SK-N-SH (cell line): ENCODE data around the gene DENND5B. TPM values are rescaled to one million over a fixed set of nuclear protein-coding genes. Genes with fewer than 3 reads are reported as not detected.

Experiments
- CTCF ChIA-PET: fragments of 300-600, 350-600 bp; formaldehyde crosslinking; extraction: SDS; loops from one replicate; lab custom pipeline; 2021; lab: Yijun Ruan, JAX
- POLR2A ChIA-PET: fragments of 350-600 bp; sonication (Branson Sonifier 250); formaldehyde crosslinking; extraction: SDS; loops from one replicate; lab custom pipeline; 2020; ENCODE audit warnings: antibody characterized with exemption, inconsistent platforms; lab: Yijun Ruan, JAX
- DNase-seq: peaks from one replicate; pipeline ENCODE4 v3.0.0; 2012
- H2AFZ ChIP-seq: fragments of 200-600 bp; sonication (generic); 2 replicates; pipeline ENCODE4 v1.8.1; 2016; ENCODE audit warnings: antibody characterized with exemption, mild to moderate bottlenecking, low read depth
- H3F3A ChIP-seq: fragments of 200-600 bp; sonication (generic); replicated peaks from 2 replicates; pipeline ENCODE3; 2016; ENCODE audit warnings: antibody characterized with exemption, mild to moderate bottlenecking; ENCODE audit not compliant: insufficient read depth
- H3K27ac ChIP-seq, 2 experiments: fragments of 200-500 bp in 1 of 2; fragments of 200-600 bp in 1 of 2; sonication (Bioruptor generic) in 1 of 2; sonication (generic), shearing (Covaris generic) in 1 of 2; 2 replicates each; pipeline versions ENCODE4 v1.5.1 to v1.6.1; 2014 to 2016; ENCODE audit warnings: low read depth in 2 of 2, inconsistent platforms in 1 of 2, low read length in 1 of 2, mild to moderate bottlenecking in 1 of 2, mixed read lengths in 1 of 2
- H3K27me3 ChIP-seq: fragments of 200-600 bp; sonication (generic), shearing (Covaris generic); 2 replicates; pipeline ENCODE4 v1.6.1; 2016; ENCODE audit warnings: mixed run types; ENCODE audit not compliant: insufficient read depth
- H3K36me3 ChIP-seq, 2 experiments: fragments of 200-500 bp in 1 of 2; fragments of 200-600 bp in 1 of 2; sonication (Bioruptor generic) in 1 of 2; sonication (generic) in 1 of 2; replicated peaks in 1 of 2; 2 replicates each; pipeline versions ENCODE3 to v1.5.1; 2014 to 2016; ENCODE audit warnings: low read length in 1 of 2, mild to moderate bottlenecking in 1 of 2; ENCODE audit not compliant: insufficient read depth in 2 of 2, control insufficient read depth in 1 of 2
- H3K4me1 ChIP-seq, 2 experiments: fragments of 200-500 bp in 1 of 2; fragments of 200-600 bp in 1 of 2; sonication (Bioruptor generic) in 1 of 2; sonication (generic), shearing (Covaris generic) in 1 of 2; 2 replicates each; pipeline versions ENCODE4 v1.5.1 to v1.6.1; 2014 to 2016; ENCODE audit warnings: low read depth in 1 of 2, low read length in 1 of 2, mixed run types in 1 of 2; ENCODE audit not compliant: insufficient read depth in 2 of 2, control insufficient read depth in 1 of 2
- H3K4me2 ChIP-seq: fragments of 200-600 bp; sonication (generic), shearing (Covaris generic); 2 replicates; pipeline ENCODE4 v1.6.1; 2017; ENCODE audit warnings: mixed run types
- H3K4me3 ChIP-seq, 2 experiments: fragments of 200-500 bp in 1 of 2; fragments of 200-600 bp in 1 of 2; sonication (Bioruptor generic) in 1 of 2; sonication (generic), shearing (Covaris generic) in 1 of 2; 2 replicates each; pipeline versions ENCODE4 v1.5.1 to v1.8.1; 2014 to 2016; ENCODE audit warnings: low read depth in 2 of 2, inconsistent platforms in 1 of 2, low read length in 1 of 2, mild to moderate bottlenecking in 1 of 2, mixed read lengths in 1 of 2, moderate library complexity in 1 of 2
- H3K79me2 ChIP-seq: fragments of 200-600 bp; sonication (generic); 2 replicates; pipeline ENCODE4 v1.8.1; 2017; ENCODE audit warnings: mild to moderate bottlenecking; ENCODE audit not compliant: insufficient read depth
- H3K9ac ChIP-seq: fragments of 200-600 bp; sonication (generic); 2 replicates; pipeline ENCODE4 v1.6.1; 2017; ENCODE audit warnings: mixed run types
- H3K9me2 ChIP-seq: fragments of 200-600 bp; sonication (generic); 2 replicates; pipeline ENCODE4 v1.6.1; 2017; ENCODE audit warnings: mixed run types
- H3K9me3 ChIP-seq: fragments of 200-600 bp; sonication (generic); 2 replicates; pipeline ENCODE4 v1.6.1; 2017; ENCODE audit warnings: mixed run types, mild to moderate bottlenecking, moderate library complexity
- H4K20me1 ChIP-seq: fragments of 200-600 bp; sonication (generic); 2 replicates; pipeline ENCODE4 v1.6.1; 2017; ENCODE audit warnings: mild to moderate bottlenecking, mixed run types; ENCODE audit not compliant: insufficient read depth
- ELF1 ChIP-seq: IDR thresholded peaks from 2 replicates; pipeline ENCODE4 v1.4.0; 2012
- FOSL2 ChIP-seq: IDR thresholded peaks from 2 replicates; pipeline ENCODE4 v1.4.0; 2012; ENCODE audit warnings: low read depth, mild to moderate bottlenecking, moderate library complexity, borderline replicate concordance
- FOXJ3 ChIP-seq: sonication (generic); formaldehyde crosslinking; IDR thresholded peaks from 2 replicates; pipeline ENCODE4 v1.5.1; 2020; ENCODE audit warnings: mild to moderate bottlenecking, missing genetic modification reagents
- GABPA ChIP-seq: IDR thresholded peaks from 2 replicates; pipeline ENCODE4 v1.4.0; 2012; ENCODE audit warnings: low read depth, mild to moderate bottlenecking
- GATA2 ChIP-seq: sonication (generic); formaldehyde crosslinking; IDR thresholded peaks from 2 replicates; pipeline ENCODE4 v1.5.0; 2020; ENCODE audit warnings: mild to moderate bottlenecking, missing genetic modification reagents
- JUND ChIP-seq: IDR thresholded peaks from 2 replicates; pipeline ENCODE4 v1.4.0; 2012
- MXI1 ChIP-seq: IDR thresholded peaks from 2 replicates; pipeline ENCODE4 v1.6.1; 2012; ENCODE audit warnings: mild to moderate bottlenecking, low read depth, low read length, improper control_type of control experiment
- NFIC ChIP-seq: IDR thresholded peaks from 2 replicates; pipeline ENCODE4 v1.4.0; 2012; ENCODE audit warnings: borderline replicate concordance
- RAD21 ChIP-seq: IDR thresholded peaks from 2 replicates; pipeline ENCODE4 v1.6.1; 2012; ENCODE audit warnings: mild to moderate bottlenecking, low read length
- RCOR1 ChIP-seq: fragments of 150-350 bp; IDR thresholded peaks from 2 replicates; pipeline ENCODE4 v1.6.1; 2017; ENCODE audit warnings: antibody characterized with exemption, low read length
- RFX5 ChIP-seq: IDR thresholded peaks from 2 replicates; pipeline ENCODE4 v1.6.1; 2012; ENCODE audit warnings: mild to moderate bottlenecking, improper control_type of control experiment, low read length
- RXRA ChIP-seq: IDR thresholded peaks from 2 replicates; pipeline ENCODE4 v1.4.0; 2012; ENCODE audit warnings: low read depth, mild to moderate bottlenecking, borderline replicate concordance
- SIN3A ChIP-seq: IDR thresholded peaks from 2 replicates; pipeline ENCODE4 v1.6.1; 2012; ENCODE audit warnings: low read depth, mild to moderate bottlenecking, low read length, moderate library complexity, borderline replicate concordance
- SMC3 ChIP-seq: IDR thresholded peaks from 2 replicates; pipeline ENCODE4 v1.6.1; 2012; ENCODE audit warnings: low read depth, low read length, improper control_type of control experiment
- YY1 ChIP-seq: IDR thresholded peaks from 2 replicates; pipeline ENCODE4 v1.4.0; 2012; ENCODE audit warnings: low read depth, mild to moderate bottlenecking
- WGBS: methylation state at CpG from one replicate; pipeline ENCODE4 v1.1.6; 2017; ENCODE audit warnings: low lambda C conversion rate; 5-methylcytosine and 5-hydroxymethylcytosine counted together
- polyA plus RNA-seq, 3 experiments: library from polyadenylated mRNA; depleted of rRNA; stranded (reverse); fragments of >200 nt; gene quantifications; 2 replicates each; pipeline ENCODE4 v1.2.3, GENCODE V29; 2012
- TF ChIP-seq, protein P1 (sequence below): IDR thresholded peaks from 2 replicates; pipeline ENCODE4 v1.4.0; 2012; ENCODE audit warnings: low read depth, borderline replicate concordance
- TF ChIP-seq, protein P2 (sequence below): fragments of 200-600 bp; sonication (generic); IDR thresholded peaks from 2 replicates; pipeline ENCODE4 v1.6.1; 2017; ENCODE audit warnings: antibody characterized with exemption, mild to moderate bottlenecking, moderate library complexity
- TF ChIP-seq, protein P3 (sequence below): fragments of 150-350 bp; IDR thresholded peaks from 2 replicates; pipeline ENCODE4 v1.6.1; 2016; ENCODE audit warnings: mild to moderate bottlenecking, low read depth, low read length
- TF ChIP-seq, protein P4 (sequence below): IDR thresholded peaks from 2 replicates; pipeline ENCODE4 v1.6.1; 2012; ENCODE audit warnings: mild to moderate bottlenecking, low read depth, low read length, moderate library complexity

Gene DENND5B
- polyA plus RNA-seq, 1 of the 3 experiments (the other 2 are of a cell fraction) = 5.3 TPM

DNA sequence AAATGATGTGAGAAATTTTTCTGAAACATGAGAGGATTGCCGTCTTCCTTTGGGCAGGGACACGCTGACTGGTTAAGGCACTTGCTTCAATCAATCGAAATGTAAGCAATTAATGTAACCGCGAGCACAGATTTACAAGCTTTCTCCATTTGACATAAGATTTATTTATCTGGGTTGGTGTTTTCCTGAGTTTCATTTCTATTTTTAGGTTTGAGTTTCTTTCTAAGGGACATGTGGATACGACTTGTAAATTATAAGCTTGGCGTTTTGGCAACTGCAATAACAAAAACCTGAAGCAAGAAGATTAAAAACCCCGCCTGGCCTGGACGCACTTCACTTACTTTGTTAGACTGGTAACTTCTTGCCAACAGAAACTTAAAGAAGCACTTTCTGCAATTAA lies 244.7 kb downstream of the DENND5B start:
- no peaks in the 10 kb centered on the region for H3K4me1 ChIP-seq
- ChIA-PET POLR2A (no interaction called here), CTCF (interaction anchor here (0.6 to 3.4 kb wide), 3 partner anchors 16 to 174 kb away, joined by 3 to 14 read pairs (median 4); no protein-coding TSS in a partner anchor)
- no peak overlapping the region for H3K9ac ChIP-seq
- H3F3A ChIP-seq = no peaks in the 10 kb centered on the region
- H3K27ac ChIP-seq = no peak overlapping the region
- H3K36me3 ChIP-seq = no peaks in the 10 kb centered on the region
- no peak overlapping the region for H2AFZ ChIP-seq
- TF ChIP-seq, protein P1, sequence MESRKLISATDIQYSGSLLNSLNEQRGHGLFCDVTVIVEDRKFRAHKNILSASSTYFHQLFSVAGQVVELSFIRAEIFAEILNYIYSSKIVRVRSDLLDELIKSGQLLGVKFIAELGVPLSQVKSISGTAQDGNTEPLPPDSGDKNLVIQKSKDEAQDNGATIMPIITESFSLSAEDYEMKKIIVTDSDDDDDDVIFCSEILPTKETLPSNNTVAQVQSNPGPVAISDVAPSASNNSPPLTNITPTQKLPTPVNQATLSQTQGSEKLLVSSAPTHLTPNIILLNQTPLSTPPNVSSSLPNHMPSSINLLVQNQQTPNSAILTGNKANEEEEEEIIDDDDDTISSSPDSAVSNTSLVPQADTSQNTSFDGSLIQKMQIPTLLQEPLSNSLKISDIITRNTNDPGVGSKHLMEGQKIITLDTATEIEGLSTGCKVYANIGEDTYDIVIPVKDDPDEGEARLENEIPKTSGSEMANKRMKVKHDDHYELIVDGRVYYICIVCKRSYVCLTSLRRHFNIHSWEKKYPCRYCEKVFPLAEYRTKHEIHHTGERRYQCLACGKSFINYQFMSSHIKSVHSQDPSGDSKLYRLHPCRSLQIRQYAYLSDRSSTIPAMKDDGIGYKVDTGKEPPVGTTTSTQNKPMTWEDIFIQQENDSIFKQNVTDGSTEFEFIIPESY = no peak
- TF ChIP-seq, protein P2, sequence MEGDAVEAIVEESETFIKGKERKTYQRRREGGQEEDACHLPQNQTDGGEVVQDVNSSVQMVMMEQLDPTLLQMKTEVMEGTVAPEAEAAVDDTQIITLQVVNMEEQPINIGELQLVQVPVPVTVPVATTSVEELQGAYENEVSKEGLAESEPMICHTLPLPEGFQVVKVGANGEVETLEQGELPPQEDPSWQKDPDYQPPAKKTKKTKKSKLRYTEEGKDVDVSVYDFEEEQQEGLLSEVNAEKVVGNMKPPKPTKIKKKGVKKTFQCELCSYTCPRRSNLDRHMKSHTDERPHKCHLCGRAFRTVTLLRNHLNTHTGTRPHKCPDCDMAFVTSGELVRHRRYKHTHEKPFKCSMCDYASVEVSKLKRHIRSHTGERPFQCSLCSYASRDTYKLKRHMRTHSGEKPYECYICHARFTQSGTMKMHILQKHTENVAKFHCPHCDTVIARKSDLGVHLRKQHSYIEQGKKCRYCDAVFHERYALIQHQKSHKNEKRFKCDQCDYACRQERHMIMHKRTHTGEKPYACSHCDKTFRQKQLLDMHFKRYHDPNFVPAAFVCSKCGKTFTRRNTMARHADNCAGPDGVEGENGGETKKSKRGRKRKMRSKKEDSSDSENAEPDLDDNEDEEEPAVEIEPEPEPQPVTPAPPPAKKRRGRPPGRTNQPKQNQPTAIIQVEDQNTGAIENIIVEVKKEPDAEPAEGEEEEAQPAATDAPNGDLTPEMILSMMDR = no peak
- no peak for TF ChIP-seq JUND
- TF ChIP-seq FOXJ3 (CRISPR knock-in tag) = no peak
- no peak for TF ChIP-seq SIN3A
- TF ChIP-seq SMC3 = no peak
- TF ChIP-seq RCOR1 = no peak
- no peak for TF ChIP-seq MXI1
- no peak for TF ChIP-seq RXRA
- DNase-seq = no peak
- no peak overlapping the region for H3K4me3 ChIP-seq
- H3K9me2 ChIP-seq = no peaks in the 10 kb centered on the region
- 82% methylated on average over 9 of the region's 9 CpGs for WGBS
- H4K20me1 ChIP-seq = no peaks in the 10 kb centered on the region
- H3K79me2 ChIP-seq = no peaks in the 10 kb centered on the region
- no peaks in the 10 kb centered on the region for H3K9me3 ChIP-seq
- no peak overlapping the region for H3K4me2 ChIP-seq
- H3K27me3 ChIP-seq = no peaks in the 10 kb centered on the region

DNA sequence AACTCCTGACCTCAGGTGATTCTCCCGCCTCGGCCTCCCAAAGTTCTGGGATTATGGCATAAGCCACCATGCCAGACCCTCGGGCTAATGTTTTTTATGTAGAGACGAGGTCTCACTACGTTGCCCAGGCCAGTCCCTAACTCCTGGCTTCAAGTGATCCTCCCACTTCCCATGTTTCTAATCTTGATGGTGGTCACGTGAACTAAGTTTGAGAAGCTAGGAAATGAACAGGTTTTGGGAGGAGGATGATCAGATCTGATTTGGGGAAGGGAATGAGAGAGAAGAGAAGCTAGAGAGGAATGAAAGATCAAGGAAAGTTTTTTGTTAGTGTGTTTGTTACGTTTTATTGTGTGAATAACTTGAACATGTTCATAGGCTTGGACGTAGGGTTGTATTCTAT lies 247.8 kb downstream of the DENND5B start:
- 83% methylated on average over 8 of the region's 8 CpGs for WGBS
- Histone ChIP-seq H3K27me3 (no peaks in the 10 kb centered on the region), H3K4me3 (no peak overlapping the region), H3K27ac (no peak overlapping the region), H3K4me2 (no peak overlapping the region), H4K20me1 (no peaks in the 10 kb centered on the region), H3K9me2 (no peaks in the 10 kb centered on the region), H3K79me2 (no peaks in the 10 kb centered on the region), H3K9me3 (no peaks in the 10 kb centered on the region), H2AFZ (no peak overlapping the region), H3F3A (no peaks in the 10 kb centered on the region), H3K36me3 (no peaks in the 10 kb centered on the region), H3K9ac (no peak overlapping the region), H3K4me1 (no peaks in the 10 kb centered on the region)
- no peak for TF ChIP-seq MXI1
- no peak for TF ChIP-seq JUND
- no peak for TF ChIP-seq RFX5
- no peak for TF ChIP-seq FOSL2
- TF ChIP-seq YY1 = no peak
- no peak for TF ChIP-seq NFIC
- TF ChIP-seq, protein P3, sequence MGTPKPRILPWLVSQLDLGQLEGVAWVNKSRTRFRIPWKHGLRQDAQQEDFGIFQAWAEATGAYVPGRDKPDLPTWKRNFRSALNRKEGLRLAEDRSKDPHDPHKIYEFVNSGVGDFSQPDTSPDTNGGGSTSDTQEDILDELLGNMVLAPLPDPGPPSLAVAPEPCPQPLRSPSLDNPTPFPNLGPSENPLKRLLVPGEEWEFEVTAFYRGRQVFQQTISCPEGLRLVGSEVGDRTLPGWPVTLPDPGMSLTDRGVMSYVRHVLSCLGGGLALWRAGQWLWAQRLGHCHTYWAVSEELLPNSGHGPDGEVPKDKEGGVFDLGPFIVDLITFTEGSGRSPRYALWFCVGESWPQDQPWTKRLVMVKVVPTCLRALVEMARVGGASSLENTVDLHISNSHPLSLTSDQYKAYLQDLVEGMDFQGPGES = no peak
- TF ChIP-seq, protein P4, sequence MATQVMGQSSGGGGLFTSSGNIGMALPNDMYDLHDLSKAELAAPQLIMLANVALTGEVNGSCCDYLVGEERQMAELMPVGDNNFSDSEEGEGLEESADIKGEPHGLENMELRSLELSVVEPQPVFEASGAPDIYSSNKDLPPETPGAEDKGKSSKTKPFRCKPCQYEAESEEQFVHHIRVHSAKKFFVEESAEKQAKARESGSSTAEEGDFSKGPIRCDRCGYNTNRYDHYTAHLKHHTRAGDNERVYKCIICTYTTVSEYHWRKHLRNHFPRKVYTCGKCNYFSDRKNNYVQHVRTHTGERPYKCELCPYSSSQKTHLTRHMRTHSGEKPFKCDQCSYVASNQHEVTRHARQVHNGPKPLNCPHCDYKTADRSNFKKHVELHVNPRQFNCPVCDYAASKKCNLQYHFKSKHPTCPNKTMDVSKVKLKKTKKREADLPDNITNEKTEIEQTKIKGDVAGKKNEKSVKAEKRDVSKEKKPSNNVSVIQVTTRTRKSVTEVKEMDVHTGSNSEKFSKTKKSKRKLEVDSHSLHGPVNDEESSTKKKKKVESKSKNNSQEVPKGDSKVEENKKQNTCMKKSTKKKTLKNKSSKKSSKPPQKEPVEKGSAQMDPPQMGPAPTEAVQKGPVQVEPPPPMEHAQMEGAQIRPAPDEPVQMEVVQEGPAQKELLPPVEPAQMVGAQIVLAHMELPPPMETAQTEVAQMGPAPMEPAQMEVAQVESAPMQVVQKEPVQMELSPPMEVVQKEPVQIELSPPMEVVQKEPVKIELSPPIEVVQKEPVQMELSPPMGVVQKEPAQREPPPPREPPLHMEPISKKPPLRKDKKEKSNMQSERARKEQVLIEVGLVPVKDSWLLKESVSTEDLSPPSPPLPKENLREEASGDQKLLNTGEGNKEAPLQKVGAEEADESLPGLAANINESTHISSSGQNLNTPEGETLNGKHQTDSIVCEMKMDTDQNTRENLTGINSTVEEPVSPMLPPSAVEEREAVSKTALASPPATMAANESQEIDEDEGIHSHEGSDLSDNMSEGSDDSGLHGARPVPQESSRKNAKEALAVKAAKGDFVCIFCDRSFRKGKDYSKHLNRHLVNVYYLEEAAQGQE = no peak
- no peak for TF ChIP-seq SIN3A
- no peak for TF ChIP-seq GABPA
- TF ChIP-seq RAD21 = no peak
- TF ChIP-seq FOXJ3 (CRISPR knock-in tag) = no peak
- no peak for TF ChIP-seq RCOR1
- TF ChIP-seq GATA2 (CRISPR knock-in tag) = no peak
- no peak for TF ChIP-seq ELF1
- CTCF ChIA-PET = interaction anchor here (0.7 kb wide), 1 partner anchor 104 kb away, joined by 3 read pairs; no protein-coding TSS in a partner anchor
- DNase-seq = no peak
- POLR2A ChIA-PET = no interaction called here
